OCI-LY3 (cell line): ENCODE measurements around the gene ZNF768.
A peak's percentile ranks its signal among the peaks of the same experiment; 100 is the strongest.

Experiments used
- H2AFZ ChIP-seq: fragments of 200-600, 300-600 bp; shearing (Covaris generic); 2 replicates; pipeline ENCODE4 v1.6.0; 2014; ENCODE audit warnings: antibody characterized with exemption, low read depth, low read length
- H3K27ac ChIP-seq: fragments of 200-600, 300-600 bp; sonication (generic); 2 replicates; pipeline ENCODE4 v1.5.1; 2014; ENCODE audit warnings: mild to moderate bottlenecking, low read length, moderate library complexity, mixed read lengths
- H3K27me3 ChIP-seq: fragments of 200-600, 300-600 bp; sonication (generic); 2 replicates; pipeline ENCODE4 v1.6.1; 2014; ENCODE audit warnings: low read depth, low read length, mixed read lengths
- H3K36me3 ChIP-seq: fragments of 200-600, 300-600 bp; sonication (generic); replicated peaks from 2 replicates; pipeline ENCODE3; 2014; ENCODE audit warnings: low read depth, low read length, mixed read lengths
- H3K4me1 ChIP-seq: fragments of 300-600, 200-600 bp; sonication (generic); 2 replicates; pipeline ENCODE4 v1.6.1; 2014; ENCODE audit warnings: low read length, mixed read lengths
- H3K4me2 ChIP-seq: fragments of 200-600, 300-600 bp; sonication (generic); 2 replicates; pipeline ENCODE4 v1.6.1; 2014; ENCODE audit warnings: low read length, mixed read lengths
- H3K4me3 ChIP-seq: fragments of 300-600, 200-600 bp; sonication (generic); 2 replicates; pipeline ENCODE4 v1.5.1; 2014; ENCODE audit warnings: antibody characterized with exemption, mild to moderate bottlenecking, low read length, moderate library complexity
- H3K79me2 ChIP-seq: fragments of 300-600, 200-600 bp; shearing (Covaris generic); 2 replicates; pipeline ENCODE4 v1.6.1; 2014; ENCODE audit warnings: mild to moderate bottlenecking, low read length, mixed read lengths
- H3K9ac ChIP-seq: fragments of 300-600, 200-600 bp; shearing (Covaris generic); 2 replicates; pipeline ENCODE4 v1.6.0; 2014; ENCODE audit warnings: mild to moderate bottlenecking, low read length, moderate library complexity
- H3K9me3 ChIP-seq: fragments of 200-600, 300-600 bp; shearing (Covaris generic); 2 replicates; pipeline ENCODE4 v1.6.1; 2014; ENCODE audit warnings: low read length, mixed read lengths; ENCODE audit not compliant: insufficient read depth
- H4K20me1 ChIP-seq: fragments of 200-600, 300-600 bp; sonication (generic); 2 replicates; pipeline ENCODE4 v1.6.1; 2016; ENCODE audit warnings: low read length, mixed read lengths; ENCODE audit not compliant: insufficient read depth
- EZH2phosphoT487 ChIP-seq: fragments of 200-600 bp; shearing (Covaris generic); IDR thresholded peaks from 2 replicates; pipeline ENCODE4 v1.6.1; 2018; ENCODE audit warnings: antibody characterized with exemption, mixed run types, low read depth
- TF ChIP-seq, protein P1 (sequence below): fragments of 200-600, 300-600 bp; sonication (generic); IDR thresholded peaks from 2 replicates; pipeline ENCODE4 v1.5.1; 2014; ENCODE audit warnings: antibody characterized with exemption, low read length, low read depth

The ZNF768 gene

DNA sequence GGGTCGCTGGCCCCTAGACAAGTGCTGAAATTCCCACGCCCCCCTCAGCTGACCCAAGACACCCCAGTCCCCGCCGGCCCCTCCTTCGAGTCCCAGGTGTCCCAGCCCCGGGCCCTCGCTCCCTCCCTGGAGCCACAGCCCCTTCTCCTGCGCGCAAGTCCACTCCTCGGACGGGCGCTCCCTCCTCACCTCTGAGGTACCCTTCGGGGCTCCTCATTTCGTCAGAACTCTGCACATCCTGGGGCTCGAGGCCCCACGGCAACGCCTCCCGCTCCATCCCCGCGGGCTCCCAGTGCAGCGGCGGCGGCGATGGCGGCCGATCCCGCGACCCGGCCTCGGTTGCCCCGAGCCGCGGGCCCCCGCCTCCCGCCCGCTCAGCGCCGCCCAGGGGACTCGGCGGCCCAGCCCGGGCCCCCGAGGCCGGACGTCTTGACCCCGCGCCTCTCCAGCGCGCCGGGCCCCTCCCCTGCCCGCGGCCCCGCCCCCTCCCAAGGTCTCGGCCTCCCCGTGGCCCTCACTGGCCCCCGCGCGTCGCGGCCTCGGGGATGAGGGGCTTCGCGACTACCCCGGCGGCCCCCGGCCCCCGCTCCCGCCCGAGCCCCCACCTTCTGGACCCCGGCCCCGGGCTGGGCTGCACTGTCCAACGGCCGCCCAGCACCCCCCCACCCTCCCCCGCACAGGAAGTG lies at the start of gene ZNF768:
ZNF768 (minus strand) TSS at position 430 of the 686 bp plus-strand sequence; CDS start at position 277, 153 bp downstream.
- H4K20me1 ChIP-seq, result no peaks in the 10 kb centered on the region
- peak within 1 kb of the TSS; percentile 88 for H3K27ac ChIP-seq
- H3K4me1 ChIP-seq, result peaks cover 18% of the 10 kb centered on the region
- TF ChIP-seq, protein P1, sequence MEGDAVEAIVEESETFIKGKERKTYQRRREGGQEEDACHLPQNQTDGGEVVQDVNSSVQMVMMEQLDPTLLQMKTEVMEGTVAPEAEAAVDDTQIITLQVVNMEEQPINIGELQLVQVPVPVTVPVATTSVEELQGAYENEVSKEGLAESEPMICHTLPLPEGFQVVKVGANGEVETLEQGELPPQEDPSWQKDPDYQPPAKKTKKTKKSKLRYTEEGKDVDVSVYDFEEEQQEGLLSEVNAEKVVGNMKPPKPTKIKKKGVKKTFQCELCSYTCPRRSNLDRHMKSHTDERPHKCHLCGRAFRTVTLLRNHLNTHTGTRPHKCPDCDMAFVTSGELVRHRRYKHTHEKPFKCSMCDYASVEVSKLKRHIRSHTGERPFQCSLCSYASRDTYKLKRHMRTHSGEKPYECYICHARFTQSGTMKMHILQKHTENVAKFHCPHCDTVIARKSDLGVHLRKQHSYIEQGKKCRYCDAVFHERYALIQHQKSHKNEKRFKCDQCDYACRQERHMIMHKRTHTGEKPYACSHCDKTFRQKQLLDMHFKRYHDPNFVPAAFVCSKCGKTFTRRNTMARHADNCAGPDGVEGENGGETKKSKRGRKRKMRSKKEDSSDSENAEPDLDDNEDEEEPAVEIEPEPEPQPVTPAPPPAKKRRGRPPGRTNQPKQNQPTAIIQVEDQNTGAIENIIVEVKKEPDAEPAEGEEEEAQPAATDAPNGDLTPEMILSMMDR, result no peak
- TF ChIP-seq EZH2phosphoT487, result no peak
- no peaks in the 10 kb centered on the region for H3K27me3 ChIP-seq
- peak within 1 kb of the TSS; percentile 86 for H3K9ac ChIP-seq
- H3K36me3 ChIP-seq, result peaks cover 9% of the 10 kb centered on the region
- H3K79me2 ChIP-seq, result no peaks in the 10 kb centered on the region; the same call in 1 of the 2 replicates
- peak within 1 kb of the TSS; percentile 87 for H3K4me3 ChIP-seq
- peak within 1 kb of the TSS; percentile 96 for H3K4me2 ChIP-seq
- no peaks in the 10 kb centered on the region for H3K9me3 ChIP-seq
- peak within 1 kb of the TSS; percentile 82; the same call in 1 of the 2 replicates for H2AFZ ChIP-seq

DNA sequence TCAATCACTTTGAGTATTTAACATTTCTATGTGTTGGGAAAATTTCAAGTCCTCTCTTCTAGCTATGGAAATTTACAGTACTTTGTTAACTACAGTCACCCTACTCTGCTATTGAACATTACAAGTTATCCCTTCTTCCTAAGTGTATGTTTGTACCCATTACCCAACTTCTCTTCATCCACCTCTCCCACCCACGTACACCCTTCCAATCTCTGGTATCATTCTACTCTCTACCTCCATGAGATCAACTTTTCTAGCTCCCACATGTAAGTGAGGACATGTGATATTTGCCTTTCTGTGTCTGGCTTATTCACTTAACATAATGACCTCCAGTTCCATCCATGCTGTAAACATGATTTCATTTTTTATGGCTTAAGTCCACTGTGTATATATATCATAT lies 48.3 kb upstream of the ZNF768 start:
- no peak overlapping the region for H3K9ac ChIP-seq
- H3K36me3 ChIP-seq, result no peaks in the 10 kb centered on the region
- TF ChIP-seq, protein P1, result no peak
- TF ChIP-seq EZH2phosphoT487, result no peak
- no peaks in the 10 kb centered on the region for H4K20me1 ChIP-seq
- no peaks in the 10 kb centered on the region for H3K9me3 ChIP-seq
- no peak overlapping the region for H3K4me2 ChIP-seq
- H3K27me3 ChIP-seq, result no peaks in the 10 kb centered on the region
- H3K79me2 ChIP-seq, result 0 out of 2 replicates have a peak, but pooled peaks cover 5% of the 10 kb centered on the region
- H3K4me3 ChIP-seq, result no peak overlapping the region
- H2AFZ ChIP-seq, result no peak overlapping the region
- H3K27ac ChIP-seq, result no peak overlapping the region
- peaks cover 9% of the 10 kb centered on the region; the same call in 1 of the 2 replicates for H3K4me1 ChIP-seq

DNA sequence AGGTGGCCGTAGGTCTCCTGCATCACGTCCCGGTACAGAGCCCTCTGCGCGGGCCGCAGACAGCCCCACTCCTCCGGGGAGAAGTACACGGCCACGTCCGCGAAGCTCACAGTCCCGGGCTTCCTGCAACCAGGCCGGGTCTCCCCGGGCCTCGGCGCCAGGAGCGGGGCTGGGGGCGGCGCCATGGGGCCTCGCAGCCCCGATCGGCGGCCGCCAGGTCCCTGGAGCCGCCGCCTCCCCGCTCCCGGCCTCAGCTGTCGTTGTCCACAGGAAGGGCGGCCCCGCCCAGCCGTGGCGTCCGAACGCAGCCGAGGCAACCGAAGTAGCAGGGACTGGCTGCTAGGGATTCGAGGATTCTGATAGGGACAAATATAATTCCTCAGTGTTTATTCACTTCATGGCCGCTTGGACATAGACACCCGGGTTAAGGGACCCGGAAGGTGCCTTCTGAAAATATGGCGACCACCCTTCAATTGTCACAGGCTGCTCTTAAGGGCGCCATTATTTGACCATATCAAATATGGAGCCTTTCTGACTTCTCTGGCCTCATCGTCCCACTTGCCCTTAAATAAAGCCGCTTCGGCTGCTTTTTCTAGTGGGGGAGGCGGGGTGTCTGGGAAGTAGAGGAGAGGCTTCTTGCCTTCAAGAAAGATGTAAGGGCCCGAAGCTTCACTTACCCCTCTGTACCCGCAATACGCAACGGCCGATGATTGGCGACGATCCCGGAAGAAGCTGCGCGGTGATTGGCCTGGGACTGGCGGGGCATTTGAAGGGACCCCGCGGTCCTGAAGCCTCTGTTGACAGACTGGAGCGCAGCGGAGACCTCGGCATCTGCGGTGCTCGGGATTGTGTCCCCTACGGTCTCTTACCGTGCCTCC lies 45.3 kb upstream of the ZNF768 start, which contains the start of gene ZNF688:
ZNF688 (minus strand) TSS at position 270 of the 878 bp plus-strand sequence; CDS start at position 185, 85 bp downstream.
- no peaks in the 10 kb centered on the region for H4K20me1 ChIP-seq
- H3K27me3 ChIP-seq, result no peaks in the 10 kb centered on the region
- H3K79me2 ChIP-seq, result 0 out of 2 replicates have a peak, but pooled peaks cover 5% of the 10 kb centered on the region
- TF ChIP-seq, protein P1, result no peak
- no peak for TF ChIP-seq EZH2phosphoT487
- peak within 1 kb of the TSS; percentile 83 for H2AFZ ChIP-seq
- peak within 1 kb of the TSS; percentile 86 for H3K4me3 ChIP-seq
- no peaks in the 10 kb centered on the region for H3K9me3 ChIP-seq
- H3K4me1 ChIP-seq, result peaks cover 22% of the 10 kb centered on the region; the same call in 1 of the 2 replicates
- peak within 1 kb of the TSS; percentile 82 for H3K27ac ChIP-seq
- H3K36me3 ChIP-seq, result no peaks in the 10 kb centered on the region
- H3K4me2 ChIP-seq, result peak within 1 kb of the TSS; percentile 98
- peak within 1 kb of the TSS; percentile 97 for H3K9ac ChIP-seq
